Nephron (organoid): ENCODE results near the gene NPDC1.

Experiments
- H3K27ac Mint-ChIP-seq, 3 experiments: 2 replicates each; pipeline ENCODE4 v1.8.0; 2020; ENCODE audit warnings: mixed read lengths in 3 of 3, mild to moderate bottlenecking in 2 of 3, moderate library complexity in 1 of 3
- H3K27me3 Mint-ChIP-seq: 2 replicates; pipeline ENCODE4 v1.8.0; 2021; ENCODE audit warnings: low read depth, mild to moderate bottlenecking, moderate library complexity, mixed read lengths
- H3K36me3 Mint-ChIP-seq: 2 replicates; pipeline ENCODE4 v1.8.0; 2020; ENCODE audit warnings: low read depth, mixed read lengths
- H3K4me1 Mint-ChIP-seq: 2 replicates; pipeline ENCODE4 v1.8.0; 2020; ENCODE audit warnings: mixed read lengths
- H3K4me3 Mint-ChIP-seq, 3 experiments: 2 replicates each; pipeline ENCODE4 v1.8.0; 2020; ENCODE audit warnings: mild to moderate bottlenecking in 3 of 3, mixed read lengths in 3 of 3, moderate library complexity in 2 of 3
- H3K9me3 Mint-ChIP-seq: 2 replicates; pipeline ENCODE4 v1.8.0; 2020; ENCODE audit warnings: mixed read lengths
- TF ChIP-seq, protein P1 (sequence below), 3 experiments: fragments of 200-600 bp; sonication (generic); IDR thresholded peaks; one replicate each; pipeline ENCODE4 v1.5.0; 2021; ENCODE audit warnings: antibody characterized with exemption in 3 of 3; ENCODE audit not compliant: unreplicated experiment in 3 of 3

The NPDC1 gene

DNA sequence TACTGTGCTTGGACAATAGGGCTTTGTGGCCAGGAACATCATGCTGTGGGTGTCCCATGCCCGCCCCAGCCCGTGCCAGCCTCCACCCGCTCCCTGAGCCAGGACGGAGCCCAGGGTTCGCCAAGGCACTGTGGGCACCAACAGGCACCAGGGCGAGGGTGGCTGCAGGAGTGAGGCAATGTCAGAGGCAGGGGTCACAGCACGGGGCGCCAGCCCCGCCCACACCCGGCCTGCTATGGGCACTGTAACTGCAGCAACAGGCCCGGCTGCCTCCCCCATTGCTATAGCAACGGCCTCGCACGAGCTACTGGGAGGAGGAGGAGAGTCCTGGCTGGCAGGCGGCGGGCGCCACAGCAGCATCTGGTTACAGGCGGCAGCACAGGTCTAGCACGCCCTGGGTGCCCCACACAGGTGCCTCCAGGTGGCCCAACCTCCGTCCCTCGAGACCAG lies 20.4 kb downstream of the NPDC1 start:
- H3K36me3 Mint-ChIP-seq: no peaks in the 10 kb centered on the region
- TF ChIP-seq, protein P1, sequence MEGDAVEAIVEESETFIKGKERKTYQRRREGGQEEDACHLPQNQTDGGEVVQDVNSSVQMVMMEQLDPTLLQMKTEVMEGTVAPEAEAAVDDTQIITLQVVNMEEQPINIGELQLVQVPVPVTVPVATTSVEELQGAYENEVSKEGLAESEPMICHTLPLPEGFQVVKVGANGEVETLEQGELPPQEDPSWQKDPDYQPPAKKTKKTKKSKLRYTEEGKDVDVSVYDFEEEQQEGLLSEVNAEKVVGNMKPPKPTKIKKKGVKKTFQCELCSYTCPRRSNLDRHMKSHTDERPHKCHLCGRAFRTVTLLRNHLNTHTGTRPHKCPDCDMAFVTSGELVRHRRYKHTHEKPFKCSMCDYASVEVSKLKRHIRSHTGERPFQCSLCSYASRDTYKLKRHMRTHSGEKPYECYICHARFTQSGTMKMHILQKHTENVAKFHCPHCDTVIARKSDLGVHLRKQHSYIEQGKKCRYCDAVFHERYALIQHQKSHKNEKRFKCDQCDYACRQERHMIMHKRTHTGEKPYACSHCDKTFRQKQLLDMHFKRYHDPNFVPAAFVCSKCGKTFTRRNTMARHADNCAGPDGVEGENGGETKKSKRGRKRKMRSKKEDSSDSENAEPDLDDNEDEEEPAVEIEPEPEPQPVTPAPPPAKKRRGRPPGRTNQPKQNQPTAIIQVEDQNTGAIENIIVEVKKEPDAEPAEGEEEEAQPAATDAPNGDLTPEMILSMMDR (IDR thresholded peaks at IDR 0.05; ENCODE audit: unreplicated experiment in 3 of 3): no peak

DNA sequence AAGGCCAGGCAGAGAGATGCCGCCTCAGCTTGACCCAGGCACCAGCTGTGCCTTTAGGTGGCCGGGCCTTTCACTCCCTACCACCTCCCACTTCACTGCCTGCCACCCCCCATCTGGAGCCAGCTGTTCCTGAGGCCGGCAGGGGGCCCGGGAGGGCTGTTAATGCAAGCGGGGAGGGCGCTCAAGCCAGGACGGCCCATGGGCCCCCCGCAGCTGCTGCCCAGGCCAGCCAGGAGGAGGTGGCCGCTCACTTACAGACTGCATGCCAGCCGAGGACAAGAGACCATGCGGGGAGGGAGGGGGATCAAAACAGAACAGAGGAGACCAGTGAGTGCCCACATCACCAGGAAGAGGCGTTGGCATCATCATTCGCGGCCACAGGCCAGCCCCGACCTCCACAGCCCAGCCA lies 22.4 kb downstream of the NPDC1 start:
- Mint-ChIP-seq H3K4me3 (peak overlapping the region in 1 of 3 experiments; percentile 10), H3K4me1 (no peaks in the 10 kb centered on the region), H3K27me3 (no peaks in the 10 kb centered on the region), H3K36me3 (no peaks in the 10 kb centered on the region), H3K27ac (no peak overlapping the region), H3K9me3 (no peaks in the 10 kb centered on the region)
- TF ChIP-seq, protein P1 (IDR thresholded peaks at IDR 0.05; ENCODE audit: unreplicated experiment in 3 of 3): no peak

More for the DNA sequence above, 20.4 kb downstream of the NPDC1 start:
- Mint-ChIP-seq H3K9me3 (no peaks in the 10 kb centered on the region), H3K27ac (no peak overlapping the region), H3K27me3 (no peaks in the 10 kb centered on the region), H3K4me1 (no peaks in the 10 kb centered on the region), H3K4me3 (peak overlapping the region in 1 of 3 experiments; percentile 41)

GRCh38 chr9:137023157-137023556 lies 22.8 kb downstream of the NPDC1 start:
- Mint-ChIP-seq H3K27ac (no peak overlapping the region), H3K27me3 (no peaks in the 10 kb centered on the region), H3K36me3 (no peaks in the 10 kb centered on the region), H3K4me1 (no peaks in the 10 kb centered on the region), H3K9me3 (no peaks in the 10 kb centered on the region), H3K4me3 (no peak overlapping the region)
- TF ChIP-seq, protein P1 (IDR thresholded peaks at IDR 0.05; ENCODE audit: unreplicated experiment in 3 of 3): no peak

DNA sequence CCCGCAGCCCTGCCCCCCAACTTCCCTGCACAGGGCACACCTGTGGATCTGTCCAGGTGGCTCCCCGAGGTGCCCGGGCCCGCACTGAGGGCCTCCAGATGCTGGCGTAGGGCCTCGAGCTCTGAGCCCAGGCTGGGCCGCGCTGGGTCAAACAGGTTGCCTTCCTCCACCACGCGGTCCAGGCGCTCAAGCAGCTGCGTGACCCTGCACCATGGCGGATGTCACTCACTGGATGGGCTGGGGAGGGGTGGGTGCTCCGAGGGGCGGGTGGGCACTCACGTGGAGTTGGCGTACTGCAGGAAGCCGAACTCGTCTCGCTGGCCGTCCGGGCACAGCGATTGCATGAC lies 23.3 kb downstream of the NPDC1 start:
- Mint-ChIP-seq H3K36me3 (no peaks in the 10 kb centered on the region), H3K27me3 (no peaks in the 10 kb centered on the region), H3K4me3 (no peak overlapping the region), H3K27ac (no peak overlapping the region), H3K4me1 (no peaks in the 10 kb centered on the region), H3K9me3 (no peaks in the 10 kb centered on the region)
- TF ChIP-seq, protein P1 (IDR thresholded peaks at IDR 0.05; ENCODE audit: unreplicated experiment in 3 of 3): no peak

- TF ChIP-seq, protein P1 (IDR thresholded peaks at IDR 0.05; ENCODE audit: unreplicated experiment in 3 of 3): no peak
- no peaks in the 10 kb centered on the region for H3K27me3 Mint-ChIP-seq
- no peaks in the 10 kb centered on the region for H3K9me3 Mint-ChIP-seq
- H3K4me1 Mint-ChIP-seq: no peaks in the 10 kb centered on the region
- H3K4me3 Mint-ChIP-seq: no peak overlapping the region
- no peaks in the 10 kb centered on the region for H3K36me3 Mint-ChIP-seq
- H3K27ac Mint-ChIP-seq: no peak overlapping the region
Observed at GRCh38 chr9:137021979-137022661, 23.9 kb downstream of the NPDC1 start.

- TF ChIP-seq, protein P1 (IDR thresholded peaks at IDR 0.05; ENCODE audit: unreplicated experiment in 3 of 3): no peak
- Mint-ChIP-seq H3K4me1 (no peaks in the 10 kb centered on the region), H3K27me3 (no peaks in the 10 kb centered on the region), H3K27ac (no peak overlapping the region), H3K36me3 (peaks cover 4% of the 10 kb centered on the region), H3K4me3 (no peak overlapping the region), H3K9me3 (no peaks in the 10 kb centered on the region)
Observed at GRCh38 chr9:137021568-137021978, 24.4 kb downstream of the NPDC1 start.
